ENCODE data around the gene MRPS27. TPM values are rescaled to one million over a fixed set of nuclear protein-coding genes. Genes with fewer than 3 reads are reported as not detected.
"Not testable (repeated sequence)": the region's sequence is repeated elsewhere in the genome, so short reads cannot be mapped to it uniquely, and the experiment has no call there.

Gene MRPS27
- polyA plus RNA-seq, 1 experiment: 98.3 TPM

GRCh38 chr5:72179816-72180440 lies 140.1 kb downstream of the MRPS27 start:
- no peaks in the 10 kb centered on the region for H3K9me3 ChIP-seq (ENCODE audit: control insufficient read depth, insufficient read depth, low read length)
- CTCF ChIA-PET: interaction anchor here (1.5 kb wide), 1 partner anchor 89 kb away, joined by 4 read pairs; no protein-coding TSS in a partner anchor
- peak overlapping the region; percentile 31 for H3K4me3 ChIP-seq (ENCODE audit: low read depth, low read length)
- H3K27ac ChIP-seq (ENCODE audit: low read depth, low read length): peak overlapping the region; percentile 96
- DNase-seq (ENCODE audit: low read depth, low spot score): no peak
- TF ChIP-seq CTCF (IDR thresholded peaks at IDR 0.05; ENCODE audit: low read depth, low read length): no peak
- no peaks in the 10 kb centered on the region for H3K27me3 ChIP-seq (ENCODE audit: control insufficient read depth, insufficient read depth, low read length)
- POLR2A ChIA-PET: interaction anchor here (0.8 to 1.1 kb wide), 3 partner anchors 8 to 46 kb away, joined by 3 read pairs; no protein-coding TSS in a partner anchor

GRCh38 chr5:72179028-72179815 lies 140.8 kb downstream of the MRPS27 start:
- no peaks in the 10 kb centered on the region for H3K9me3 ChIP-seq (ENCODE audit: control insufficient read depth, insufficient read depth, low read length)
- peak; percentile 74 for DNase-seq (ENCODE audit: low read depth, low spot score)
- ChIA-PET POLR2A (interaction anchor here (0.7 to 1.1 kb wide), 5 partner anchors 9 to 113 kb away, joined by 3 to 5 read pairs (median 3); no protein-coding TSS in a partner anchor), CTCF (interaction anchor here (1.0 kb wide), 1 partner anchor 129 kb away, joined by 4 read pairs; no protein-coding TSS in a partner anchor)
- peak overlapping the region; percentile 96 for H3K27ac ChIP-seq (ENCODE audit: low read depth, low read length)
- TF ChIP-seq CTCF (IDR thresholded peaks at IDR 0.05; ENCODE audit: low read depth, low read length): no peak
- peak overlapping the region; percentile 31 for H3K4me3 ChIP-seq (ENCODE audit: low read depth, low read length)
- H3K27me3 ChIP-seq (ENCODE audit: control insufficient read depth, insufficient read depth, low read length): no peaks in the 10 kb centered on the region

- no peak for TF ChIP-seq CTCF (IDR thresholded peaks at IDR 0.05; ENCODE audit: low read depth, low read length)
- DNase-seq (ENCODE audit: low read depth, low spot score): no peak
- POLR2A ChIA-PET: no interaction called here
- CTCF ChIA-PET: no interaction called here
- Histone ChIP-seq H3K9me3 (ENCODE audit: control insufficient read depth, insufficient read depth, low read length) (no peaks in the 10 kb centered on the region), H3K27ac (ENCODE audit: low read depth, low read length) (no peak overlapping the region), H3K27me3 (ENCODE audit: control insufficient read depth, insufficient read depth, low read length) (no peaks in the 10 kb centered on the region), H3K4me3 (ENCODE audit: low read depth, low read length) (no peak overlapping the region)
These were observed 142.5 kb downstream of the MRPS27 start for GRCh38 chr5:72177538-72177937.

GRCh38 chr5:72172786-72173185 lies 147.3 kb downstream of the MRPS27 start:
- H3K4me3 ChIP-seq (ENCODE audit: low read depth, low read length): no peak overlapping the region
- H3K27me3 ChIP-seq (ENCODE audit: control insufficient read depth, insufficient read depth, low read length): no peaks in the 10 kb centered on the region
- TF ChIP-seq CTCF (IDR thresholded peaks at IDR 0.05; ENCODE audit: low read depth, low read length): no peak
- DNase-seq (ENCODE audit: low read depth, low spot score): no peak
- POLR2A ChIA-PET: no interaction called here
- CTCF ChIA-PET: interaction anchor here (1.1 kb wide), 1 partner anchor 697 kb away, joined by 3 read pairs; no protein-coding TSS in a partner anchor
- H3K27ac ChIP-seq (ENCODE audit: low read depth, low read length): no peak overlapping the region
- no peaks in the 10 kb centered on the region for H3K9me3 ChIP-seq (ENCODE audit: control insufficient read depth, insufficient read depth, low read length)

- POLR2A ChIA-PET: no interaction called here
- Histone ChIP-seq H3K27ac (ENCODE audit: low read depth, low read length) (no peak overlapping the region), H3K27me3 (ENCODE audit: control insufficient read depth, insufficient read depth, low read length) (no peaks in the 10 kb centered on the region), H3K4me3 (ENCODE audit: low read depth, low read length) (no peak overlapping the region), H3K9me3 (ENCODE audit: control insufficient read depth, insufficient read depth, low read length) (no peaks in the 10 kb centered on the region)
- no peak for DNase-seq (ENCODE audit: low read depth, low spot score)
- no peak for TF ChIP-seq CTCF (IDR thresholded peaks at IDR 0.05; ENCODE audit: low read depth, low read length)
- CTCF ChIA-PET: no interaction called here
These were observed 148.4 kb downstream of the MRPS27 start for GRCh38 chr5:72171667-72172066.

GRCh38 chr5:72171181-72171580 lies 148.9 kb downstream of the MRPS27 start:
- DNase-seq (ENCODE audit: low read depth, low spot score); H3K4me3 ChIP-seq (ENCODE audit: low read depth, low read length); H3K27me3 ChIP-seq (ENCODE audit: control insufficient read depth, insufficient read depth, low read length); POLR2A ChIA-PET; CTCF ChIA-PET; H3K27ac ChIP-seq (ENCODE audit: low read depth, low read length); H3K9me3 ChIP-seq (ENCODE audit: control insufficient read depth, insufficient read depth, low read length): not testable (repeated sequence)

All from AG04450 (cell line).